ENCODE measurements around the gene DYRK4.
A peak's percentile ranks its signal among the peaks of the same experiment; 100 is the strongest.

DYRK4 gene

GRCh38 chr12:4621511-4621910 is 59.5 kb downstream of the DYRK4 start:
- TF ChIP-seq SUZ12 (IDR thresholded peaks at IDR 0.05; ENCODE audit: extremely low read depth, insufficient read depth, insufficient read length): no peak
- no peak for TF ChIP-seq ZNF274 (IDR thresholded peaks at IDR 0.05; ENCODE audit: low read depth, low read length)
- TF ChIP-seq YY1 (IDR thresholded peaks at IDR 0.05; ENCODE audit: insufficient read depth, insufficient read length): no peak
- no peak overlapping the region for H3K9ac ChIP-seq (ENCODE audit: insufficient read length, low read depth)
- H3K36me3 ChIP-seq (ENCODE audit: insufficient read depth, insufficient read length, low read length): no peaks in the 10 kb centered on the region
- no peaks in the 10 kb centered on the region for H3K27me3 ChIP-seq (ENCODE audit: insufficient read depth, insufficient read length)
- no peak overlapping the region for H3K4me3 ChIP-seq (ENCODE audit: insufficient read length, low read depth)
- no peak for DNase-seq (ENCODE audit: low read depth, low spot score)
- H3K4me1 ChIP-seq (ENCODE audit: insufficient read depth, insufficient read length): no peaks in the 10 kb centered on the region
- H3K9me3 ChIP-seq (ENCODE audit: insufficient read depth, low read length): peaks cover 2% of the 10 kb centered on the region; the same call in 1 of the 2 replicates

GRCh38 chr12:4626543-4626942 is 64.5 kb downstream of the DYRK4 start:
- Histone ChIP-seq H3K9me3 (ENCODE audit: insufficient read depth, low read length) (peaks cover 31% of the 10 kb centered on the region), H3K4me3 (ENCODE audit: insufficient read length, low read depth) (no peak overlapping the region), H3K4me1 (ENCODE audit: insufficient read depth, insufficient read length) (no peaks in the 10 kb centered on the region), H3K36me3 (ENCODE audit: insufficient read depth, insufficient read length, low read length) (no peaks in the 10 kb centered on the region), H3K27me3 (ENCODE audit: insufficient read depth, insufficient read length) (no peaks in the 10 kb centered on the region), H3K9ac (ENCODE audit: insufficient read length, low read depth) (no peak overlapping the region)
- TF ChIP-seq ZNF274 (IDR thresholded peaks at IDR 0.05; ENCODE audit: low read depth, low read length) (no peak), SUZ12 (IDR thresholded peaks at IDR 0.05; ENCODE audit: extremely low read depth, insufficient read depth, insufficient read length) (no peak), YY1 (IDR thresholded peaks at IDR 0.05; ENCODE audit: insufficient read depth, insufficient read length) (no peak)
- no peak for DNase-seq (ENCODE audit: low read depth, low spot score)

GRCh38 chr12:4628406-4628805 is 66.4 kb downstream of the DYRK4 start:
- H3K27me3 ChIP-seq (ENCODE audit: insufficient read depth, insufficient read length): no peaks in the 10 kb centered on the region
- no peaks in the 10 kb centered on the region for H3K4me1 ChIP-seq (ENCODE audit: insufficient read depth, insufficient read length)
- no peak for DNase-seq (ENCODE audit: low read depth, low spot score)
- H3K36me3 ChIP-seq (ENCODE audit: insufficient read depth, insufficient read length, low read length): no peaks in the 10 kb centered on the region
- H3K9ac ChIP-seq (ENCODE audit: insufficient read length, low read depth): no peak overlapping the region
- no peak for TF ChIP-seq YY1 (IDR thresholded peaks at IDR 0.05; ENCODE audit: insufficient read depth, insufficient read length)
- no peak for TF ChIP-seq SUZ12 (IDR thresholded peaks at IDR 0.05; ENCODE audit: extremely low read depth, insufficient read depth, insufficient read length)
- TF ChIP-seq ZNF274 (IDR thresholded peaks at IDR 0.05; ENCODE audit: low read depth, low read length): no peak
- no peak overlapping the region for H3K4me3 ChIP-seq (ENCODE audit: insufficient read length, low read depth)
- H3K9me3 ChIP-seq (ENCODE audit: insufficient read depth, low read length): peaks cover 31% of the 10 kb centered on the region

GRCh38 chr12:4630262-4630661 is 68.3 kb downstream of the DYRK4 start:
- no peaks in the 10 kb centered on the region for H3K4me1 ChIP-seq (ENCODE audit: insufficient read depth, insufficient read length)
- no peaks in the 10 kb centered on the region for H3K36me3 ChIP-seq (ENCODE audit: insufficient read depth, insufficient read length, low read length)
- no peak overlapping the region for H3K4me3 ChIP-seq (ENCODE audit: insufficient read length, low read depth)
- H3K9ac ChIP-seq (ENCODE audit: insufficient read length, low read depth): no peak overlapping the region
- H3K9me3 ChIP-seq (ENCODE audit: insufficient read depth, low read length): peaks cover 31% of the 10 kb centered on the region
- peak; percentile 90 for DNase-seq (ENCODE audit: low read depth, low spot score)
- no peak for TF ChIP-seq SUZ12 (IDR thresholded peaks at IDR 0.05; ENCODE audit: extremely low read depth, insufficient read depth, insufficient read length)
- TF ChIP-seq YY1 (IDR thresholded peaks at IDR 0.05; ENCODE audit: insufficient read depth, insufficient read length): no peak
- no peak for TF ChIP-seq ZNF274 (IDR thresholded peaks at IDR 0.05; ENCODE audit: low read depth, low read length)
- no peaks in the 10 kb centered on the region for H3K27me3 ChIP-seq (ENCODE audit: insufficient read depth, insufficient read length)

- no peaks in the 10 kb centered on the region for H3K36me3 ChIP-seq (ENCODE audit: insufficient read depth, insufficient read length, low read length)
- no peak for DNase-seq (ENCODE audit: low read depth, low spot score)
- TF ChIP-seq YY1 (IDR thresholded peaks at IDR 0.05; ENCODE audit: insufficient read depth, insufficient read length): no peak
- TF ChIP-seq SUZ12 (IDR thresholded peaks at IDR 0.05; ENCODE audit: extremely low read depth, insufficient read depth, insufficient read length): no peak
- TF ChIP-seq ZNF274 (IDR thresholded peaks at IDR 0.05; ENCODE audit: low read depth, low read length): no peak
These were observed 81.7 kb downstream of the DYRK4 start for GRCh38 chr12:4643747-4644146.

GRCh38 chr12:4645023-4645422 is 83.0 kb downstream of the DYRK4 start:
- Histone ChIP-seq H3K4me3 (ENCODE audit: insufficient read length, low read depth) (no peak overlapping the region), H3K27me3 (ENCODE audit: insufficient read depth, insufficient read length) (no peaks in the 10 kb centered on the region), H3K9ac (ENCODE audit: insufficient read length, low read depth) (no peak overlapping the region), H3K36me3 (ENCODE audit: insufficient read depth, insufficient read length, low read length) (no peaks in the 10 kb centered on the region), H3K9me3 (ENCODE audit: insufficient read depth, low read length) (no peaks in the 10 kb centered on the region; the same call in 1 of the 2 replicates), H3K4me1 (ENCODE audit: insufficient read depth, insufficient read length) (no peaks in the 10 kb centered on the region)
- TF ChIP-seq YY1 (IDR thresholded peaks at IDR 0.05; ENCODE audit: insufficient read depth, insufficient read length): no peak
- TF ChIP-seq SUZ12 (IDR thresholded peaks at IDR 0.05; ENCODE audit: extremely low read depth, insufficient read depth, insufficient read length): no peak
- TF ChIP-seq ZNF274 (IDR thresholded peaks at IDR 0.05; ENCODE audit: low read depth, low read length): no peak
- DNase-seq (ENCODE audit: low read depth, low spot score): peak; percentile 63

More at GRCh38 chr12:4643747-4644146, 81.7 kb downstream of the DYRK4 start:
- Histone ChIP-seq H3K4me1 (ENCODE audit: insufficient read depth, insufficient read length) (no peaks in the 10 kb centered on the region), H3K9ac (ENCODE audit: insufficient read length, low read depth) (no peak overlapping the region), H3K9me3 (ENCODE audit: insufficient read depth, low read length) (no peaks in the 10 kb centered on the region; the same call in 1 of the 2 replicates), H3K4me3 (ENCODE audit: insufficient read length, low read depth) (no peak overlapping the region), H3K27me3 (ENCODE audit: insufficient read depth, insufficient read length) (no peaks in the 10 kb centered on the region)

- no peaks in the 10 kb centered on the region for H3K27me3 ChIP-seq (ENCODE audit: insufficient read depth, insufficient read length)
- H3K9ac ChIP-seq (ENCODE audit: insufficient read length, low read depth): peak overlapping the region; percentile 94
- H3K36me3 ChIP-seq (ENCODE audit: insufficient read depth, insufficient read length, low read length): peaks cover 4% of the 10 kb centered on the region
- no peaks in the 10 kb centered on the region for H3K9me3 ChIP-seq (ENCODE audit: insufficient read depth, low read length)
- no peak for DNase-seq (ENCODE audit: low read depth, low spot score)
- TF ChIP-seq YY1 (IDR thresholded peaks at IDR 0.05; ENCODE audit: insufficient read depth, insufficient read length): no peak
- no peak for TF ChIP-seq SUZ12 (IDR thresholded peaks at IDR 0.05; ENCODE audit: extremely low read depth, insufficient read depth, insufficient read length)
- TF ChIP-seq ZNF274 (IDR thresholded peaks at IDR 0.05; ENCODE audit: low read depth, low read length): no peak
- no peaks in the 10 kb centered on the region for H3K4me1 ChIP-seq (ENCODE audit: insufficient read depth, insufficient read length)
- H3K4me3 ChIP-seq (ENCODE audit: insufficient read length, low read depth): peak overlapping the region; percentile 88
These were observed 86.1 kb downstream of the DYRK4 start for GRCh38 chr12:4648104-4648500.

All from NT2/D1 (cell line).